Measurements from ENCODE around the gene PDLIM1. TPM values are rescaled to one million over a fixed set of nuclear protein-coding genes. Genes with fewer than 3 reads are reported as not detected.

The PDLIM1 gene
- total and polyA plus RNA-seq, 2 of the 13 experiments (the other 11 are each of a cell fraction or from before 2014, with no cell fraction given), result 119 to 123 TPM

DNA sequence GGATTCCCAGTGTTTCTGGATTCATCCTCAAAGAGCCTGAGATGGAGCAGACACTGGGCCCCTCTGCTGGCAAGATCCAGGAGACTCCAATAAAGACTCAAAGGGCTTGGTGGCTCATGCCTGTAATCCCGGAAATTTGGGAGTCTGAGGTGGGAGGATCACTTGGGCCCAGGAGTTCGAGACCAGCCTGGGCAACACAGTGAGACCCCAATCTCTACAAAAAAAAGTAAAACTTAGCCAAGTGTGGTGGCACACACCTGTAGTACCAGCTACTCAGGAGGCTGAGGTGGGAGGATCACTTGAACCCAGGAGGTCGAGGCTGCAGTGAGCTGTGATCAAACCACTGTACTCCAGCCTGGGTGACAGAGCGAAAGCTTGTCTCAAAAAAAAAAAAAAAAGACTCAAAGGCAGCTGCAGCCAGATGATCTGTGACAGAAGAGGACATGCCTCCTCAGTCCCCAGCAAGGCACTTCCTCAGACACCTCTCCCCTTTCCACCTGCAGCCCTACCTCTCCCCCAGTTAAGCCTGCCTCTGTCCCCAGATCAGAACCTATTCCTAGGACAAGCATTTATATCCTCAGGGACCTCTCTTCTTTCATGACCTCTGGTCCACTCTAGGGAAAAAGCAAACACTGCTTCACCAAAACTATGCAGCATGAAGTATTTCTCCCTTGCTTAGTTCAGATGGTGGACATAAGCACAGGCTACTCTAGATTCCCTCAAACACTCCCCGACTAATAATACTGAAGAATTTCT lies 27.9 kb downstream of the PDLIM1 start (continued):
- TF ChIP-seq DPF2 (CRISPR knock-in tag; IDR thresholded peaks at IDR 0.05; ENCODE audit: borderline replicate concordance, low read depth) (no peak), ZNF546 (CRISPR knock-in tag; conservative IDR thresholded peaks at IDR 0.05) (no peak), ARHGAP35 (CRISPR knock-in tag; IDR thresholded peaks at IDR 0.05; ENCODE audit: borderline replicate concordance) (no peak), HNF4A (CRISPR knock-in tag; IDR thresholded peaks at IDR 0.05) (peak; percentile 23; the same call in 1 of the 2 replicates)

DNA sequence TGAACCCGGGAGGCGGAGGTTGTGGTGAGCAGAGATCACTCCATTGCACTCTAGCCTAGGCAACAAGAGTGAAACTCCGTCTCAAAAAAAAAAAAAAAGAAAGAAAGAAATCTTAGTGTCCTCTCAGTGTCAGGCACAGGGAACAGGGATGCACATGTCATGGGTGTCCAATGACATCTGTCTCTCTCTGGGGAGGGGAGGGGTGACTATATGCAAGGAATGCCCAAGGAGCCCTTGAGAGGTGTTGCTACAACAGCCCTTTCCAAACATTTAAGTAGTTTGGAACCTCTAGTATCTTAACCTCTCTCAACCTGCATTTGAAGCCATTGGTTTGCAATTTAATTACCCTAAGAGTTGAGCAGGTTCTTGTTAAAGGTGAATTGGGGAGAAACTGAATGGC lies 28.9 kb downstream of the PDLIM1 start:
- intact Hi-C loops (cut with micrococcal nuclease; ENCODE audit: unreplicated experiment), result loop anchor here (5.0 kb wide), 1 partner anchor 85 kb away; no protein-coding TSS in a partner anchor
- Histone ChIP-seq H4K20me1 (ENCODE audit: insufficient read depth, low read length) (no peaks in the 10 kb centered on the region; the same call in 1 of the 2 replicates), H3K9me3 (ENCODE audit: low read length) (no peaks in the 10 kb centered on the region), H3K27me3 (ENCODE audit: control insufficient read depth in 1 of 2, insufficient read depth in 2 of 2, low read length in 2 of 2) (no peaks in the 10 kb centered on the region), H3K4me2 (ENCODE audit: low read depth, low read length) (no peak overlapping the region), H3K36me3 (replicated peaks in 1 of 2; ENCODE audit: control insufficient read depth in 1 of 2, insufficient read depth in 2 of 2, low read length in 2 of 2) (peaks cover 30 to 75% of the 10 kb centered on the region in 2 experiments), H3K27ac (ENCODE audit: extremely low read length, insufficient read depth, low read length) (no peak overlapping the region), H3K4me1 (ENCODE audit: insufficient read depth, low read length) (peaks cover 59% of the 10 kb centered on the region), H2AFZ (ENCODE audit: low read length) (no peak overlapping the region), H3K9ac (ENCODE audit: insufficient read depth, low read depth, low read length) (no peak overlapping the region), H3K79me2 (ENCODE audit: insufficient read depth, low read length) (no peaks in the 10 kb centered on the region), H3K4me3 (replicated peaks in 1 of 3; ENCODE audit: insufficient read depth in 1 of 3, low read depth in 2 of 3, low read length in 3 of 3) (no peak overlapping the region)
- 96% methylated on average over 3 of the region's 3 CpGs for WGBS (ENCODE audit: low lambda C conversion rate)
- ATAC-seq (no peak), FAIRE-seq (no peak), DNase-seq (ENCODE audit: low spot score) (no peak)
- POLR2A ChIA-PET, result interaction anchor here (1.2 kb wide), 1 partner anchor 9 kb away, joined by 3 read pairs; no protein-coding TSS in a partner anchor
- in situ Hi-C loops (cut with HindIII; ENCODE audit: extremely low pct_ligation_motif_present, low pct_unique_long_range_greater_than_20kb), result loop anchor here (5.0 kb wide), 1 partner anchor 100 kb away; no protein-coding TSS in a partner anchor
- BruUV-seq (replicated peaks), result no TSS peak
- CTCF ChIA-PET (ENCODE audit: low intra/inter-chr PET ratio, low total read pairs), result no interaction called here
- TF ChIP-seq MIER3 (CRISPR knock-in tag; IDR thresholded peaks at IDR 0.05; ENCODE audit: borderline replicate concordance) (no peak), GABPA (IDR thresholded peaks at IDR 0.05; ENCODE audit: low read depth, low read length) (no peak), GABPA (CRISPR knock-in tag; IDR thresholded peaks at IDR 0.05; ENCODE audit: low read depth) (no peak), POLR2A (IDR thresholded peaks at IDR 0.05; ENCODE audit: insufficient read depth in 1 of 2, low read depth in 2 of 2, low read length in 2 of 2) (no peak), TBP (CRISPR knock-in tag; IDR thresholded peaks at IDR 0.05) (no peak), MEIS1 (CRISPR knock-in tag; IDR thresholded peaks at IDR 0.05; ENCODE audit: borderline replicate concordance) (no peak), ZNF75D (CRISPR knock-in tag; IDR thresholded peaks at IDR 0.05; ENCODE audit: borderline replicate concordance) (no peak), RBM22 (optimal IDR thresholded peaks at IDR 0.05; ENCODE audit: low read length) (no peak), HOXA3 (CRISPR knock-in tag; IDR thresholded peaks at IDR 0.05) (no peak), ZNF556 (CRISPR knock-in tag; IDR thresholded peaks at IDR 0.05; ENCODE audit: borderline replicate concordance) (no peak), PRDM15 (CRISPR knock-in tag; IDR thresholded peaks at IDR 0.05) (no peak), HDAC2 (CRISPR knock-in tag; IDR thresholded peaks at IDR 0.05) (no peak)
- TF ChIP-seq, protein P1, sequence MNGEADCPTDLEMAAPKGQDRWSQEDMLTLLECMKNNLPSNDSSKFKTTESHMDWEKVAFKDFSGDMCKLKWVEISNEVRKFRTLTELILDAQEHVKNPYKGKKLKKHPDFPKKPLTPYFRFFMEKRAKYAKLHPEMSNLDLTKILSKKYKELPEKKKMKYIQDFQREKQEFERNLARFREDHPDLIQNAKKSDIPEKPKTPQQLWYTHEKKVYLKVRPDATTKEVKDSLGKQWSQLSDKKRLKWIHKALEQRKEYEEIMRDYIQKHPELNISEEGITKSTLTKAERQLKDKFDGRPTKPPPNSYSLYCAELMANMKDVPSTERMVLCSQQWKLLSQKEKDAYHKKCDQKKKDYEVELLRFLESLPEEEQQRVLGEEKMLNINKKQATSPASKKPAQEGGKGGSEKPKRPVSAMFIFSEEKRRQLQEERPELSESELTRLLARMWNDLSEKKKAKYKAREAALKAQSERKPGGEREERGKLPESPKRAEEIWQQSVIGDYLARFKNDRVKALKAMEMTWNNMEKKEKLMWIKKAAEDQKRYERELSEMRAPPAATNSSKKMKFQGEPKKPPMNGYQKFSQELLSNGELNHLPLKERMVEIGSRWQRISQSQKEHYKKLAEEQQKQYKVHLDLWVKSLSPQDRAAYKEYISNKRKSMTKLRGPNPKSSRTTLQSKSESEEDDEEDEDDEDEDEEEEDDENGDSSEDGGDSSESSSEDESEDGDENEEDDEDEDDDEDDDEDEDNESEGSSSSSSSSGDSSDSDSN (CRISPR knock-in tag; IDR thresholded peaks at IDR 0.05), result no peak
